HepG2 (cell line): ENCODE measurements around the gene PIGX. TPM values are rescaled to one million over a fixed set of nuclear protein-coding genes. Genes with fewer than 3 reads are reported as not detected.

ENCODE experiments used
- ATM ChIP-seq: fragments of 450-650 bp; IDR thresholded peaks from 2 replicates; pipeline ENCODE4 v1.7.1; 2017; ENCODE audit warnings: mild to moderate bottlenecking, borderline replicate concordance
- ESRRA ChIP-seq: sonication (generic); formaldehyde crosslinking; IDR thresholded peaks from 2 replicates; pipeline ENCODE4 v1.5.1; 2020; ENCODE audit warnings: mild to moderate bottlenecking, low read depth, missing genetic modification reagents
- HNF4G ChIP-seq, 2 experiments: sonication (generic) in 1 of 2; formaldehyde crosslinking in 1 of 2; IDR thresholded peaks; 2 replicates each; pipeline versions ENCODE4 v1.4.0 to v1.6.1; 2011 to 2020; ENCODE audit warnings: borderline replicate concordance in 2 of 2, low read depth in 2 of 2, mild to moderate bottlenecking in 2 of 2, low read length in 1 of 2, missing genetic modification reagents in 1 of 2, moderate library complexity in 1 of 2
- MED13 ChIP-seq: sonication (generic); formaldehyde crosslinking; IDR thresholded peaks from 2 replicates; pipeline ENCODE4 v1.5.0; 2020; ENCODE audit warnings: missing genetic modification reagents
- PHB2 ChIP-seq: fragments of 450-650 bp; IDR thresholded peaks from 2 replicates; pipeline ENCODE4 v1.6.1; 2018; ENCODE audit not compliant: partially characterized antibody
- POGZ ChIP-seq: sonication (generic); formaldehyde crosslinking; IDR thresholded peaks from 2 replicates; pipeline ENCODE4 v1.4.0; 2020; ENCODE audit warnings: mild to moderate bottlenecking, missing genetic modification reagents
- REPIN1 ChIP-seq: sonication (generic); formaldehyde crosslinking; IDR thresholded peaks from 2 replicates; pipeline ENCODE4 v1.8.0; 2022; ENCODE audit warnings: missing genetic modification reagents, low read depth, mild to moderate bottlenecking, borderline replicate concordance
- TAF15 ChIP-seq: fragments of 200-400 bp; formaldehyde crosslinking; IDR thresholded peaks from one replicate; pipeline ENCODE4 v1.6.1; 2018; ENCODE audit warnings: mild to moderate bottlenecking, low read depth, low read length; ENCODE audit not compliant: poor library complexity, severe bottlenecking
- TFDP2 ChIP-seq: sonication (generic); formaldehyde crosslinking; IDR thresholded peaks from 2 replicates; pipeline ENCODE4 v1.4.0; 2020; ENCODE audit warnings: missing genetic modification reagents
- ZNF556 ChIP-seq: sonication (generic); formaldehyde crosslinking; IDR thresholded peaks from 2 replicates; pipeline ENCODE4 v1.4.0; 2020; ENCODE audit warnings: mild to moderate bottlenecking, missing genetic modification reagents, borderline replicate concordance
- ZNF646 ChIP-seq: sonication (generic); formaldehyde crosslinking; IDR thresholded peaks from 2 replicates; pipeline ENCODE4 v1.9.0; 2021; ENCODE audit warnings: mild to moderate bottlenecking, missing genetic modification reagents
- ZNF674 ChIP-seq: sonication (generic); formaldehyde crosslinking; IDR thresholded peaks from 2 replicates; pipeline ENCODE4 v1.5.0; 2020; ENCODE audit warnings: low read depth, mild to moderate bottlenecking, missing genetic modification reagents
- ZNF713 ChIP-seq: sonication (generic); formaldehyde crosslinking; IDR thresholded peaks from 2 replicates; pipeline ENCODE4 v1.4.0; 2020; ENCODE audit warnings: mild to moderate bottlenecking, missing genetic modification reagents
- ZNF775 ChIP-seq: sonication (generic); formaldehyde crosslinking; IDR thresholded peaks from 2 replicates; pipeline ENCODE4 v1.4.0; 2020; ENCODE audit warnings: missing genetic modification reagents, mild to moderate bottlenecking, moderate library complexity, borderline replicate concordance
- polyA plus RNA-seq, 8 experiments: library from polyadenylated mRNA; depleted of rRNA in 3 of 8; stranded (reverse) in 7 of 8; unstranded in 1 of 8; fragments of >200 nt; fragmentation: Illumina TruSeq in 4 of 8; extraction: Trizol in 4 of 8; gene quantifications; 2 replicates each; pipeline versions ENCODE4 v1.2.1 to v1.2.3, GENCODE V29; 2011 to 2016; ENCODE audit warnings: low read depth in 4 of 8, missing spikeins in 1 of 8, mixed read lengths in 1 of 8; ENCODE audit not compliant: insufficient read depth in 1 of 8
- total RNA-seq, 5 experiments: library from RNA; depleted of rRNA; stranded (reverse); fragments of >200 nt; fragmentation: Illumina TruSeq; extraction: Trizol; gene quantifications; 2 replicates each; pipeline ENCODE4 v1.2.3, GENCODE V29; 2016; ENCODE audit warnings: low read depth in 1 of 5
- TF ChIP-seq, protein P1 (sequence below): sonication (generic); formaldehyde crosslinking; IDR thresholded peaks from 2 replicates; pipeline ENCODE4 v1.4.0; 2020; ENCODE audit warnings: missing genetic modification reagents
- TF ChIP-seq, protein P2 (sequence below): sonication (generic); formaldehyde crosslinking; IDR thresholded peaks from 2 replicates; pipeline ENCODE4 v1.9.0; 2021; ENCODE audit warnings: missing genetic modification reagents, mild to moderate bottlenecking, borderline replicate concordance
- TF ChIP-seq, protein P3 (sequence below): sonication (generic); formaldehyde crosslinking; IDR thresholded peaks from 2 replicates; pipeline ENCODE4 v1.5.0; 2020; ENCODE audit warnings: missing genetic modification reagents

The PIGX gene
- total and polyA plus RNA-seq, 2 of the 13 experiments (the other 11 are each of a cell fraction or from before 2014, with no cell fraction given) = 13.2 to 21.3 TPM

GRCh38 chr3:196711838-196712513 lies at the start of gene PIGX, which contains the start of gene CEP19 (continued):
- TF ChIP-seq TAF15 (no peak), MED13 (CRISPR knock-in tag) (no peak; the same call in 1 of the 2 replicates), ESRRA (CRISPR knock-in tag) (no peak; the same call in 1 of the 2 replicates), TFDP2 (CRISPR knock-in tag) (peak; percentile 75), REPIN1 (CRISPR knock-in tag) (no peak), ATM (no peak), POGZ (no peak), ZNF775 (CRISPR knock-in tag) (no peak), ZNF646 (CRISPR knock-in tag) (no peak), ZNF713 (CRISPR knock-in tag) (no peak), ZNF674 (CRISPR knock-in tag) (no peak), HNF4G (IDR thresholded peaks at IDR 0.05; ENCODE audit: borderline replicate concordance, low read depth, low read length) (no peak), HNF4G (CRISPR knock-in tag; IDR thresholded peaks at IDR 0.05; ENCODE audit: borderline replicate concordance, low read depth) (no peak), PHB2 (no peak), ZNF556 (0 out of 2 replicates have a peak, but pooled peaks have one; percentile 13)
- TF ChIP-seq, protein P1, sequence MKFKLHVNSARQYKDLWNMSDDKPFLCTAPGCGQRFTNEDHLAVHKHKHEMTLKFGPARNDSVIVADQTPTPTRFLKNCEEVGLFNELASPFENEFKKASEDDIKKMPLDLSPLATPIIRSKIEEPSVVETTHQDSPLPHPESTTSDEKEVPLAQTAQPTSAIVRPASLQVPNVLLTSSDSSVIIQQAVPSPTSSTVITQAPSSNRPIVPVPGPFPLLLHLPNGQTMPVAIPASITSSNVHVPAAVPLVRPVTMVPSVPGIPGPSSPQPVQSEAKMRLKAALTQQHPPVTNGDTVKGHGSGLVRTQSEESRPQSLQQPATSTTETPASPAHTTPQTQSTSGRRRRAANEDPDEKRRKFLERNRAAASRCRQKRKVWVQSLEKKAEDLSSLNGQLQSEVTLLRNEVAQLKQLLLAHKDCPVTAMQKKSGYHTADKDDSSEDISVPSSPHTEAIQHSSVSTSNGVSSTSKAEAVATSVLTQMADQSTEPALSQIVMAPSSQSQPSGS (CRISPR knock-in tag) = no peak
- TF ChIP-seq, protein P2, sequence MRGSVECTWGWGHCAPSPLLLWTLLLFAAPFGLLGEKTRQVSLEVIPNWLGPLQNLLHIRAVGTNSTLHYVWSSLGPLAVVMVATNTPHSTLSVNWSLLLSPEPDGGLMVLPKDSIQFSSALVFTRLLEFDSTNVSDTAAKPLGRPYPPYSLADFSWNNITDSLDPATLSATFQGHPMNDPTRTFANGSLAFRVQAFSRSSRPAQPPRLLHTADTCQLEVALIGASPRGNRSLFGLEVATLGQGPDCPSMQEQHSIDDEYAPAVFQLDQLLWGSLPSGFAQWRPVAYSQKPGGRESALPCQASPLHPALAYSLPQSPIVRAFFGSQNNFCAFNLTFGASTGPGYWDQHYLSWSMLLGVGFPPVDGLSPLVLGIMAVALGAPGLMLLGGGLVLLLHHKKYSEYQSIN = no peak
- TF ChIP-seq, protein P3, sequence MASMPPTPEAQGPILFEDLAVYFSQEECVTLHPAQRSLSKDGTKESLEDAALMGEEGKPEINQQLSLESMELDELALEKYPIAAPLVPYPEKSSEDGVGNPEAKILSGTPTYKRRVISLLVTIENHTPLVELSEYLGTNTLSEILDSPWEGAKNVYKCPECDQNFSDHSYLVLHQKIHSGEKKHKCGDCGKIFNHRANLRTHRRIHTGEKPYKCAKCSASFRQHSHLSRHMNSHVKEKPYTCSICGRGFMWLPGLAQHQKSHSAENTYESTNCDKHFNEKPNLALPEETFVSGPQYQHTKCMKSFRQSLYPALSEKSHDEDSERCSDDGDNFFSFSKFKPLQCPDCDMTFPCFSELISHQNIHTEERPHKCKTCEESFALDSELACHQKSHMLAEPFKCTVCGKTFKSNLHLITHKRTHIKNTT (CRISPR knock-in tag) = no peak
